Lower leg skin (tissue), 4 donors: ENCODE measurements around the gene VMO1. TPM values are rescaled to one million over a fixed set of nuclear protein-coding genes. Genes with fewer than 3 reads are reported as not detected.

Experiments
- DNase-seq, 2 donors: peaks; one replicate each; pipeline ENCODE4 v3.0.0-alpha.2; 2019; ENCODE audit warnings: low spot score in 2 of 2
- H3K4me3 ChIP-seq: fragments of 200-600 bp; sonication (generic); 2 replicates; pipeline ENCODE4 v1.5.1; 2017; ENCODE audit warnings: mild to moderate bottlenecking, low read depth; ENCODE audit not compliant: poor library complexity, severe bottlenecking
- POLR2A ChIP-seq, 2 donors: fragments of 450-650 bp; IDR thresholded peaks; one replicate each; pipeline ENCODE4 v1.6.1; 2016 to 2017; ENCODE audit warnings: antibody characterized with exemption in 2 of 2, mild to moderate bottlenecking in 1 of 2, moderate library complexity in 1 of 2
- WGBS, 2 donors: methylation state at CpG; one replicate each; pipeline ENCODE4 v1.1.5; 2018; 5-methylcytosine and 5-hydroxymethylcytosine counted together
- intact Hi-C: fragments of 100-400 bp; cut with DNase I; formaldehyde crosslinking; loops from one replicate; pipeline ENCODE4 v1.15.0; 2023; ENCODE audit warnings: low total_unique reads
- total RNA-seq, 4 donors: library from RNA; depleted of rRNA; stranded (reverse); fragments of >200 nt; gene quantifications; one replicate each; pipeline ENCODE4 v1.1.0, GENCODE V29; 2016
- TF ChIP-seq, protein P1 (sequence below), 3 donors: fragments of 450-650 bp; IDR thresholded peaks; one replicate each; pipeline ENCODE4 v1.5.1; 2016; ENCODE audit warnings: antibody characterized with exemption in 3 of 3, mild to moderate bottlenecking in 3 of 3, moderate library complexity in 2 of 3

Gene VMO1
- total RNA-seq, 4 donors from 2014 or later, result 2.2 to 9.9 (median 5.3) TPM; not detected in 1

DNA sequence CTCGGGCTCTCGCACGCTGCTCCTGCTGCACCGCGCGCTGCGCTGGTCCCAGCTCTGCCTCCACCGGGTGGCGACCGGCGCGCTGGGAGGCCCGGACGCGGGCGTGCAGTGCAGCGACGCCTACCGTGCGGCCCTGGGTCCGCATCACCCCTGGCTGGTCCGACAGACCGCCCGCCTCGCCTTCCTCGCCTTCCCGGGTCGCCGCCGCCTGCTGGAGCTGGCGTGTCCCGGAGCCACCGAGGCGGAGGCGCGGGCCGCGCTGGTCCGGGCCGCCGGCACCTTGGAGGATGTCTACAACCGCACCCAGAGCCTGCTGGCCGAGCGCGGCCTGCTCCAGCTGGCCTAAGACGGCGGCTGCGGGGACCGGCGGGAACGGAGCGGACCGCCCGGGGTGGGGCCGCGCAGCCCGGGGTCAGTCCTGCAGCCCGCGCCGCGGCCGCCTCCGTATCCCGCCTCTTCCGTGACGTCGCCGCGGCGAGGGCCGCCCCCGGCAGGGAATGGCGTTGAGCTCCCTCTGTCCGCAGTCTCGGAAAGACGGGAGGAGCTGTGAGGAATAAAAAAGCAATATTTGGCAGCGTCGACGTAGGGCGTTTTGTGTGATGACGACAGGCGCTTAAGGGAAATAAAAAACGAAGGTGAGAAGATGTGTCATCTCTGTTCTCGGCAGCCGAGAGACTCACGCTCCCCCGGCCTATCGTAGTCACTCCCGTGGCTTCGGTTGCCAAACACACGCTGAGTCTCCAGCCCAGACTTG is 4.0 kb upstream of the VMO1 start:
- peak overlapping the region; percentile 43 for H3K4me3 ChIP-seq
- peak; percentile 78 to 96 for DNase-seq
- WGBS, 2 donors, result 0 to 1% methylated on average over 24 to 49 of the region's 91 CpGs
- intact Hi-C loops, result loop anchor here (5.0 kb wide), 2 partner anchors 53 to 92 kb away; partner anchors contain the start of genes CXCL16 and ZMYND15
- peak in 1 of 2 donors; percentile 48 for TF ChIP-seq POLR2A (IDR thresholded peaks at IDR 0.05)
- TF ChIP-seq, protein P1, sequence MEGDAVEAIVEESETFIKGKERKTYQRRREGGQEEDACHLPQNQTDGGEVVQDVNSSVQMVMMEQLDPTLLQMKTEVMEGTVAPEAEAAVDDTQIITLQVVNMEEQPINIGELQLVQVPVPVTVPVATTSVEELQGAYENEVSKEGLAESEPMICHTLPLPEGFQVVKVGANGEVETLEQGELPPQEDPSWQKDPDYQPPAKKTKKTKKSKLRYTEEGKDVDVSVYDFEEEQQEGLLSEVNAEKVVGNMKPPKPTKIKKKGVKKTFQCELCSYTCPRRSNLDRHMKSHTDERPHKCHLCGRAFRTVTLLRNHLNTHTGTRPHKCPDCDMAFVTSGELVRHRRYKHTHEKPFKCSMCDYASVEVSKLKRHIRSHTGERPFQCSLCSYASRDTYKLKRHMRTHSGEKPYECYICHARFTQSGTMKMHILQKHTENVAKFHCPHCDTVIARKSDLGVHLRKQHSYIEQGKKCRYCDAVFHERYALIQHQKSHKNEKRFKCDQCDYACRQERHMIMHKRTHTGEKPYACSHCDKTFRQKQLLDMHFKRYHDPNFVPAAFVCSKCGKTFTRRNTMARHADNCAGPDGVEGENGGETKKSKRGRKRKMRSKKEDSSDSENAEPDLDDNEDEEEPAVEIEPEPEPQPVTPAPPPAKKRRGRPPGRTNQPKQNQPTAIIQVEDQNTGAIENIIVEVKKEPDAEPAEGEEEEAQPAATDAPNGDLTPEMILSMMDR (IDR thresholded peaks at IDR 0.05), result peak in 1 of 3 donors; percentile 23

DNA sequence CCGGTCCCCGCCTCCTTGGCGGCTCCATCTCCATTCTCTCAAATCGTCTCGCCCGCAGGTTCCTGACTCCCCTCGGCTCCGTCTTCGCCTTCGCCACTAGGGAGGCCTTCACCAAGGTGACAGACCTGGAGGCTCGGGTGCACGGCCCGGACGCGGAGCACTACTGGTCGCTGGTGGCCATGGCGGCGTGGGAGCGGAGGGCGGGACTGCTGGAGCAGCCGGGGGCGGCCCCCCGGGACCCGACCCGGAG is 3.5 kb upstream of the VMO1 start:
- DNase-seq, result no peak
- intact Hi-C loops, result loop anchor here (5.0 kb wide), 2 partner anchors 52 to 93 kb away; partner anchors contain the start of genes CXCL16 and ZMYND15
- peak overlapping the region; percentile 43 for H3K4me3 ChIP-seq
- no peak for TF ChIP-seq POLR2A (IDR thresholded peaks at IDR 0.05)
- TF ChIP-seq, protein P1 (IDR thresholded peaks at IDR 0.05), result no peak
- 1% methylated on average over 16 to 20 of the region's 25 CpGs for WGBS, 2 donors

DNA sequence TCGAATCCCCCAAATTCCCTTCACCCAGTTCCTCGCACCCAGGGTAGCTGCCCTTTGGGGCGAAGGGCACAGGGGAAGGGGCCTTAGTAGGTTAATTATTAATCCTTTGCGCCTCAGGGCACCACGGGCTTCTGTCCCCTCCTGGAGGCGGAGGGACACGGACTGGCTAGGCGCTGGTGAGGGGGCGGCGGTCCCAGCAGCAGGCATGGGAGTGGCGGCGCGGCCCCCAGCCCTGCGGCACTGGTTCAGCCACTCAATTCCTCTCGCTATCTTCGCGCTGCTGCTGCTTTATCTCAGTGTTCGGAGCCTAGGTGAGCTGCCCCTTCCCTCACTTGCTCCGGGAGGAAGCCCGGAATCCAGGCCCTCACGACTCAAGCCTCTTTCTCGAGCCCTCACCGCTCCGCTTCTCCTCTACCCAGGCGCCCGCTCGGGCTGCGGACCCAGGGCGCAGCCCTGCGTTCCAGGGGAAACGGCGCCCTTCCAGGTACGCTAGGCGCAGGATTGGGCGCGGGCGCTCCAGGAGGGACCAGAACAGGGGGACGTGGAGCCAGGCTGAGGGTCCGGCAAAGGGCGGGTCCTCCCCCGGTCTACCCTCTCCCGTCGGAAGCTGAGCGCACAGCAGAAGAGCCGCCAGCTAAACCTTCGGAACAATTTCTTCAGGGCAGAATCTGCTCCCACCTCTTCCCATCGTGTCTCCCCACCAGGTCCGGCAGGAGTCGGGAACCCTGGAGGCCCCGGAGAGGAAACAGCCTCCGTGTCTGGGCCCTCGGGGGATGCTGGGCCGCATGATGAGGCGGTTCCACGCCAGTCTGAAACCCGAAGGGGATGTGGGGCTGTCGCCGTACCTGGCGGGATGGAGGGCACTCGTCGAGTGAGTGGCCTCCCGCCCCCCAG is 2.9 kb upstream of the VMO1 start, which contains the start of gene GLTPD2:
TSS of gene GLTPD2 (plus strand) at position 158 of the 894 bp plus-strand sequence. CDS start at position 206, 48 bp downstream.
- WGBS, 2 donors, result 32 to 37% methylated on average over 58 of the region's 62 CpGs
- intact Hi-C loops, result loop anchor here (5.0 kb wide), 2 partner anchors 52 to 93 kb away; partner anchors contain the start of genes CXCL16 and ZMYND15
- TF ChIP-seq, protein P1 (IDR thresholded peaks at IDR 0.05), result no peak
- TF ChIP-seq POLR2A (IDR thresholded peaks at IDR 0.05), result no peak
- DNase-seq, result no peak
- H3K4me3 ChIP-seq, result peak within 1 kb of the TSS; percentile 43

DNA sequence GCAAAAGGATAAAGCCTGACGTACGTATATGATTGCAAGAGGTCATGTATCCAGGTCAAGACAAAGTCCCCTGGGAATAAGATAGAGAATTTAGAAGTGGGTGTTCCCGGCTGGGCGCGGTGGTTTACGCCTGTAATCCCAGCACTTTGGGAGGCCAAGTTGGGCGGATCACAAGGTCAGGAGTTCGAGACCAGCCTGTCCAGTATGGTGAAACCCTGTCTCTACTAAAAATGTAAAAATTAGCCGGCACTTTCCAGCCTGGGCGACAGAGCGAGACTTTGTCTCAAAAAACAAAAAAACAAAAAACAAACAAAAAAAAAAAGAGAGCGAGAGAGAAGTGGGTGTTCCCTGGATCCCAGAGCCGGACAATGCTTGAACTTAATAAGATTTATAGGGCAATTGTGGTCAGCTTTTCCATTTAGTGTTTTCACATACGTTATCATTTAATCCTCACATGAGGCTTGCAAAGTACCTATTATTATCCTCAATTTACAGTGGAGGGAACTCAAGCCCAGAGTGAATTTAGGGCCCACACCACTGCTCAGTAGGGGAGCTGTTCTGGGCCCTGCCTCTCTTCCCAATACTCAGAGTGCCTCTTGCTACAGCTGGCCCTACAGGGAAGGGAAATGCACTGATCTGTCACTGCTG is 2.1 kb upstream of the VMO1 start:
- no peak overlapping the region for H3K4me3 ChIP-seq
- TF ChIP-seq, protein P1 (IDR thresholded peaks at IDR 0.05), result no peak
- TF ChIP-seq POLR2A (IDR thresholded peaks at IDR 0.05), result no peak

DNA sequence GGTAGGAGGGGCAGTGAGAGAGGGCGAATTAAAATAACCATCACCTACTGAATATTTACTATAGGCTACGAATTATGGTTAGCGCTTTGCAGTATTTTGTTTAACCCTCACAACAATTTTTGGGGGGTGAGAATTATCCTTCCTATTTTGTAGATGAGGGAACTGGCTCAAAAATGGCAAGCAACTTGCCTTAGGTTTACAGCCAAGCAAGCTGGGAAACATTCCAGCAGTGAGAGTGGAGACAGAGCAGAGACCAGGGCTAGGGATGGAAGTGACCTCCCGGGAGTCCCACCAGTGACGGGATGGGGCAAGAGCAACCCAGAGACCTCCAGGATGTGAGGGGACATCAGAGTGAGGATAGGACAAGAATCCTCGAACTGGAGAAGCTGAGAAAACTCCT is 352 bp upstream of the VMO1 start:
- H3K4me3 ChIP-seq, result no peak overlapping the region
- TF ChIP-seq POLR2A (IDR thresholded peaks at IDR 0.05), result no peak
- TF ChIP-seq, protein P1 (IDR thresholded peaks at IDR 0.05), result no peak
- 29 to 31% methylated on average over 6 of the region's 6 CpGs for WGBS, 2 donors
- DNase-seq, result no peak
- intact Hi-C loops, result loop anchor here (5.0 kb wide), 2 partner anchors 49 to 96 kb away; partner anchors contain the start of genes CXCL16 and ZMYND15

More for the DNA sequence above, 2.1 kb upstream of the VMO1 start:
- WGBS, 2 donors, result 76 to 78% methylated on average over 14 of the region's 14 CpGs
- no peak for DNase-seq
- intact Hi-C loops, result loop anchor here (5.0 kb wide), 2 partner anchors 51 to 94 kb away; partner anchors contain the start of genes CXCL16 and ZMYND15
